Measurements from ENCODE around the gene C19orf67.
"Not testable (repeated sequence)": the region's sequence is repeated elsewhere in the genome, so short reads cannot be mapped to it uniquely, and the experiment has no call there.

C19orf67 gene

GRCh38 chr19:14050512-14050911 is 35.1 kb downstream of the C19orf67 start:
- Histone ChIP-seq H3K27me3 (ENCODE audit: insufficient read depth, poor library complexity, severe bottlenecking) (peaks cover 2% of the 10 kb centered on the region), H3K4me3 (replicated peaks; ENCODE audit: insufficient read depth, low read length) (no peak overlapping the region), H3K27ac (replicated peaks) (no peak overlapping the region)
- TF ChIP-seq, protein P1, sequence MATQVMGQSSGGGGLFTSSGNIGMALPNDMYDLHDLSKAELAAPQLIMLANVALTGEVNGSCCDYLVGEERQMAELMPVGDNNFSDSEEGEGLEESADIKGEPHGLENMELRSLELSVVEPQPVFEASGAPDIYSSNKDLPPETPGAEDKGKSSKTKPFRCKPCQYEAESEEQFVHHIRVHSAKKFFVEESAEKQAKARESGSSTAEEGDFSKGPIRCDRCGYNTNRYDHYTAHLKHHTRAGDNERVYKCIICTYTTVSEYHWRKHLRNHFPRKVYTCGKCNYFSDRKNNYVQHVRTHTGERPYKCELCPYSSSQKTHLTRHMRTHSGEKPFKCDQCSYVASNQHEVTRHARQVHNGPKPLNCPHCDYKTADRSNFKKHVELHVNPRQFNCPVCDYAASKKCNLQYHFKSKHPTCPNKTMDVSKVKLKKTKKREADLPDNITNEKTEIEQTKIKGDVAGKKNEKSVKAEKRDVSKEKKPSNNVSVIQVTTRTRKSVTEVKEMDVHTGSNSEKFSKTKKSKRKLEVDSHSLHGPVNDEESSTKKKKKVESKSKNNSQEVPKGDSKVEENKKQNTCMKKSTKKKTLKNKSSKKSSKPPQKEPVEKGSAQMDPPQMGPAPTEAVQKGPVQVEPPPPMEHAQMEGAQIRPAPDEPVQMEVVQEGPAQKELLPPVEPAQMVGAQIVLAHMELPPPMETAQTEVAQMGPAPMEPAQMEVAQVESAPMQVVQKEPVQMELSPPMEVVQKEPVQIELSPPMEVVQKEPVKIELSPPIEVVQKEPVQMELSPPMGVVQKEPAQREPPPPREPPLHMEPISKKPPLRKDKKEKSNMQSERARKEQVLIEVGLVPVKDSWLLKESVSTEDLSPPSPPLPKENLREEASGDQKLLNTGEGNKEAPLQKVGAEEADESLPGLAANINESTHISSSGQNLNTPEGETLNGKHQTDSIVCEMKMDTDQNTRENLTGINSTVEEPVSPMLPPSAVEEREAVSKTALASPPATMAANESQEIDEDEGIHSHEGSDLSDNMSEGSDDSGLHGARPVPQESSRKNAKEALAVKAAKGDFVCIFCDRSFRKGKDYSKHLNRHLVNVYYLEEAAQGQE (IDR thresholded peaks at IDR 0.05; ENCODE audit: insufficient replicate concordance, low read depth): no peak
- TF ChIP-seq GABPA (IDR thresholded peaks at IDR 0.05; ENCODE audit: low read depth) (no peak), SPI1 (IDR thresholded peaks at IDR 0.05; ENCODE audit: borderline replicate concordance, low read depth) (no peak), POLR2AphosphoS5 (IDR thresholded peaks at IDR 0.05; ENCODE audit: low read depth) (no peak)
- TF ChIP-seq, protein P2, sequence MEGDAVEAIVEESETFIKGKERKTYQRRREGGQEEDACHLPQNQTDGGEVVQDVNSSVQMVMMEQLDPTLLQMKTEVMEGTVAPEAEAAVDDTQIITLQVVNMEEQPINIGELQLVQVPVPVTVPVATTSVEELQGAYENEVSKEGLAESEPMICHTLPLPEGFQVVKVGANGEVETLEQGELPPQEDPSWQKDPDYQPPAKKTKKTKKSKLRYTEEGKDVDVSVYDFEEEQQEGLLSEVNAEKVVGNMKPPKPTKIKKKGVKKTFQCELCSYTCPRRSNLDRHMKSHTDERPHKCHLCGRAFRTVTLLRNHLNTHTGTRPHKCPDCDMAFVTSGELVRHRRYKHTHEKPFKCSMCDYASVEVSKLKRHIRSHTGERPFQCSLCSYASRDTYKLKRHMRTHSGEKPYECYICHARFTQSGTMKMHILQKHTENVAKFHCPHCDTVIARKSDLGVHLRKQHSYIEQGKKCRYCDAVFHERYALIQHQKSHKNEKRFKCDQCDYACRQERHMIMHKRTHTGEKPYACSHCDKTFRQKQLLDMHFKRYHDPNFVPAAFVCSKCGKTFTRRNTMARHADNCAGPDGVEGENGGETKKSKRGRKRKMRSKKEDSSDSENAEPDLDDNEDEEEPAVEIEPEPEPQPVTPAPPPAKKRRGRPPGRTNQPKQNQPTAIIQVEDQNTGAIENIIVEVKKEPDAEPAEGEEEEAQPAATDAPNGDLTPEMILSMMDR (IDR thresholded peaks at IDR 0.05; ENCODE audit: insufficient read depth, low read length): no peak
- no peak for DNase-seq (ENCODE audit: low read depth in 1 of 2, low spot score in 1 of 2)

- H3K27me3 ChIP-seq (ENCODE audit: insufficient read depth, poor library complexity, severe bottlenecking): no peaks in the 10 kb centered on the region
- TF ChIP-seq, protein P2 (IDR thresholded peaks at IDR 0.05; ENCODE audit: insufficient read depth, low read length): peak; percentile 99
- no peak for TF ChIP-seq GABPA (IDR thresholded peaks at IDR 0.05; ENCODE audit: low read depth)
- TF ChIP-seq POLR2AphosphoS5 (IDR thresholded peaks at IDR 0.05; ENCODE audit: low read depth): no peak
- DNase-seq (ENCODE audit: low read depth in 1 of 2, low spot score in 1 of 2): peak; percentile 69 to 78
- no peak overlapping the region for H3K4me3 ChIP-seq (replicated peaks; ENCODE audit: insufficient read depth, low read length)
- no peak overlapping the region for H3K27ac ChIP-seq (replicated peaks)
Observed at GRCh38 chr19:14048443-14049153, 37.0 kb downstream of the C19orf67 start.

GRCh38 chr19:14047866-14048265 is 37.7 kb downstream of the C19orf67 start:
- DNase-seq (ENCODE audit: low read depth in 1 of 2, low spot score in 1 of 2); H3K27me3 ChIP-seq (ENCODE audit: insufficient read depth, poor library complexity, severe bottlenecking); H3K27ac ChIP-seq (replicated peaks); H3K4me3 ChIP-seq (replicated peaks; ENCODE audit: insufficient read depth, low read length): not testable (repeated sequence)

DNA sequence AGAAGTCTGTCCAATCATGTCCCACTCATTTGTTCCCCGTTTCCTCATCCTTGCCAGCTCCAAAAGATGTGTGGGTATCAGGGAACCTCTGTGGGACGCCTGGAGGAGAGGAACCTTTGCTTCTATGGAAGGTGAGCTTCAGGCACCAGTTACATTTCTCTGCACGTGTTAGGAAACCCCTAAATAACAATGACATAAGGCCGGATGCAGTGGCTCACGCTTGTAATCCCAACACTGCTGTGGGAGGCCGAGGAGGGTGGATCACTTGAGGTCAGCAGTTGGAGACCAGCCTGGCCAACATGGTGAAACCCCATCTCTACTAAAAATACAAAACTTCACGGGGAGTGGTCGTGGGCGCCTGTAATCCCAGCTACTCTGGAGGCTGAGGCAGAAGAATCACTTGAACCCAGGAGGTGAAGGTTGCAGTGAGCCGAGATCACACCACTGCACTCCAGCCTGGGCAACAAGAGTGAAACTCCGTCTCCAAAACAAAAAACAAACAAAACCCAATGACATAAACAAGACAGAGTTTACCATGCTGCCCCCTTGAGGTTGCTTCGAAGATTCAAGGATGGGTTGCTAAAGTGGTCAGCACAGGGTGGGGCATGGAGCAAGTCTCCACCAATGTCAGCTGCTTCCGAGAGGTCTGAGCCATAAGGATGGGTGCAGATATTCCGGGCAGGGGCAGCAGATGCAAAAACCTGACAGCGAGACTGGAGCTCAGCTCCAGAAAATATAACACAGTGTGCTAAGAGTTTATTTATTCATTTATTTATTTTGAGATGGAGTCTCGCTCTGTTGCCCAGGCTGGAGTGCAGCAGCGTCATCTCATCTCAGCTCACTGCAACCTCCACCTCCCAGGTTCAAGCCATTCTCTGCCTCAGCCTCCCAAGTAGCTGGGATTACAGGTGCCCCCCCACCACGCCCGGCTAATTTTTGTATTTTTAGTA is 42.6 kb downstream of the C19orf67 start:
- peak overlapping the region; percentile 22; the same call in 1 of the 2 replicates for H3K27ac ChIP-seq (replicated peaks)
- not testable (repeated sequence) for H3K4me3 ChIP-seq (replicated peaks; ENCODE audit: insufficient read depth, low read length); H3K27me3 ChIP-seq (ENCODE audit: insufficient read depth, poor library complexity, severe bottlenecking)
- TF ChIP-seq, protein P2 (IDR thresholded peaks at IDR 0.05; ENCODE audit: insufficient read depth, low read length): peak; percentile 33
- peak in 1 of 2 experiments; percentile 45 for DNase-seq (ENCODE audit: low read depth in 1 of 2, low spot score in 1 of 2)

- Histone ChIP-seq H3K4me3 (replicated peaks; ENCODE audit: insufficient read depth, low read length) (no peak overlapping the region), H3K27ac (replicated peaks) (no peak overlapping the region), H3K27me3 (ENCODE audit: insufficient read depth, poor library complexity, severe bottlenecking) (no peaks in the 10 kb centered on the region)
- no peak for DNase-seq (ENCODE audit: low read depth in 1 of 2, low spot score in 1 of 2)
- TF ChIP-seq POLR2AphosphoS5 (IDR thresholded peaks at IDR 0.05; ENCODE audit: low read depth) (no peak), GABPA (IDR thresholded peaks at IDR 0.05; ENCODE audit: low read depth) (no peak), SPI1 (IDR thresholded peaks at IDR 0.05; ENCODE audit: borderline replicate concordance, low read depth) (no peak)
- TF ChIP-seq, protein P1 (IDR thresholded peaks at IDR 0.05; ENCODE audit: insufficient replicate concordance, low read depth): no peak
- TF ChIP-seq, protein P2 (IDR thresholded peaks at IDR 0.05; ENCODE audit: insufficient read depth, low read length): no peak
Observed at GRCh38 chr19:14039181-14039580, 46.4 kb downstream of the C19orf67 start.
